HG02852 (cell line): ENCODE measurements around the gene ARGFX.
"Not testable (repeated sequence)": the region's sequence is repeated elsewhere in the genome, so short reads cannot be mapped to it uniquely, and the experiment has no call there.

Experiments used
- ATAC-seq: cut with Tn5 transposase; IDR thresholded peaks from one replicate; pipeline ENCODE4 v1.9.1; 2021; ENCODE audit warnings: mild to moderate bottlenecking, moderate library complexity; ENCODE audit not compliant: unreplicated experiment

ARGFX gene

GRCh38 chr3:121567649-121568048 lies at the start of gene ARGFX:
Gene ARGFX, plus strand, starts transcription at chr3:121567949. Its CDS starts 2,765 bp downstream, at chr3:121570714.
- ATAC-seq: no peak

GRCh38 chr3:121517953-121518655 lies 49.6 kb upstream of the ARGFX start:
- no peak for ATAC-seq

- ATAC-seq: no peak
These were observed 47.2 kb upstream of the ARGFX start for GRCh38 chr3:121520510-121520909.

- no peak for ATAC-seq
These were observed 38.4 kb upstream of the ARGFX start for GRCh38 chr3:121529308-121529707.

GRCh38 chr3:121531269-121531668 lies 36.5 kb upstream of the ARGFX start:
- no peak for ATAC-seq

- ATAC-seq: no peak
These were observed 24.8 kb upstream of the ARGFX start for GRCh38 chr3:121542924-121543323.

GRCh38 chr3:121545049-121545573 lies 22.6 kb upstream of the ARGFX start:
- no peak for ATAC-seq

- ATAC-seq: peak; percentile 79
These were observed 21.9 kb upstream of the ARGFX start, which contains the start of gene POLQ for GRCh38 chr3:121545574-121546455. Gene POLQ, minus strand, starts transcription at chr3:121545988. Its CDS starts 111 bp downstream, at chr3:121545877.

GRCh38 chr3:121552379-121552778 lies 15.4 kb upstream of the ARGFX start:
- ATAC-seq: no peak

- no peak for ATAC-seq
These were observed 15.0 kb upstream of the ARGFX start for GRCh38 chr3:121552797-121553196.

GRCh38 chr3:121557426-121557934 lies 10.3 kb upstream of the ARGFX start:
- ATAC-seq: no peak

- ATAC-seq: no peak
These were observed 5.6 kb upstream of the ARGFX start for GRCh38 chr3:121562148-121562547.

GRCh38 chr3:121566773-121567172 lies 976 bp upstream of the ARGFX start:
- ATAC-seq: no peak

- no peak for ATAC-seq
These were observed 6.7 kb downstream of the ARGFX start for GRCh38 chr3:121574449-121574848.

- no peak for ATAC-seq
These were observed 13.9 kb downstream of the ARGFX start for GRCh38 chr3:121581691-121582090.

- no peak for ATAC-seq
These were observed 16.7 kb downstream of the ARGFX start for GRCh38 chr3:121584418-121584817.

GRCh38 chr3:121592856-121593702 lies 25.3 kb downstream of the ARGFX start, which contains the start of gene FBXO40:
Gene FBXO40, plus strand, starts transcription at chr3:121593379. Its CDS starts 27,197 bp downstream, at chr3:121620576.
- ATAC-seq: peak; percentile 70

GRCh38 chr3:121593806-121594205 lies 26.1 kb downstream of the ARGFX start:
- not testable (repeated sequence) for ATAC-seq

GRCh38 chr3:121594850-121595249 lies 27.1 kb downstream of the ARGFX start:
- no peak for ATAC-seq

- ATAC-seq: no peak
These were observed 28.1 kb downstream of the ARGFX start for GRCh38 chr3:121595765-121596406.
